ENCODE results near the gene RDH12.

- TF ChIP-seq PATZ1 (CRISPR knock-in tag; IDR thresholded peaks at IDR 0.05; ENCODE audit: borderline replicate concordance) (no peak), ZC3H10 (CRISPR knock-in tag; IDR thresholded peaks at IDR 0.05) (no peak), GLIS3 (CRISPR knock-in tag; IDR thresholded peaks at IDR 0.05) (no peak), CSRNP3 (CRISPR knock-in tag; IDR thresholded peaks at IDR 0.05) (no peak), ARNTL (CRISPR knock-in tag; IDR thresholded peaks at IDR 0.05; ENCODE audit: borderline replicate concordance, low read depth) (no peak), ZNF565 (CRISPR knock-in tag; conservative IDR thresholded peaks at IDR 0.05; ENCODE audit: low read depth) (no peak), ZFP30 (CRISPR knock-in tag; IDR thresholded peaks at IDR 0.05) (no peak), ISL1 (CRISPR knock-in tag; IDR thresholded peaks at IDR 0.05) (no peak)
These were observed 20.2 kb downstream of the RDH12 start for GRCh38 chr14:67721875-67722274.
